ENCODE data around the gene YY2.

The YY2 gene

GRCh38 chrX:21875013-21875412 is 19.2 kb downstream of the YY2 start:
- no peak for DNase-seq (ENCODE audit: low read depth)

- no peak for DNase-seq (ENCODE audit: low read depth)
Observed at GRCh38 chrX:21881881-21882574, 26.2 kb downstream of the YY2 start.

GRCh38 chrX:21883258-21883657 is 27.5 kb downstream of the YY2 start:
- no peak for DNase-seq (ENCODE audit: low read depth)

- DNase-seq (ENCODE audit: low read depth) = no peak
Observed at GRCh38 chrX:21885568-21885967, 29.8 kb downstream of the YY2 start.

GRCh38 chrX:21905313-21905712 is 49.5 kb downstream of the YY2 start:
- no peak for DNase-seq (ENCODE audit: low read depth)

- no peak for DNase-seq (ENCODE audit: low read depth)
Observed at GRCh38 chrX:21905953-21906352, 50.2 kb downstream of the YY2 start.

- no peak for DNase-seq (ENCODE audit: low read depth)
Observed at GRCh38 chrX:21907260-21907659, 51.5 kb downstream of the YY2 start.

Measured in T follicular helper cell (primary cell).